ENCODE measurements around the gene C11orf68. TPM values are rescaled to one million over a fixed set of nuclear protein-coding genes. Genes with fewer than 3 reads are reported as not detected.

Gene C11orf68
- polyA plus RNA-seq (2012; ENCODE audit: insufficient read length, low read depth): 34.9 TPM

GRCh38 chr11:65918211-65919140, at the start of gene C11orf68:
C11orf68 (minus strand) TSS chr11:65919062; CDS start chr11:65919031, 31 bp downstream.
- peak; percentile 70; the same call in 1 of the 2 replicates for TF ChIP-seq TAF1 (IDR thresholded peaks at IDR 0.05; ENCODE audit: borderline replicate concordance, insufficient read depth, low read length)
- no peak for TF ChIP-seq POLR2AphosphoS5 (IDR thresholded peaks at IDR 0.05; ENCODE audit: low read depth, low read length)
- TF ChIP-seq SIN3A (IDR thresholded peaks at IDR 0.05; ENCODE audit: borderline replicate concordance, insufficient read depth, low read length): peak; percentile 31; the same call in 1 of the 2 replicates
- no peak for TF ChIP-seq FOXP2 (optimal IDR thresholded peaks at IDR 0.05; ENCODE audit: borderline replicate concordance, extremely low read depth, extremely low read length, insufficient read depth)

- TF ChIP-seq POLR2AphosphoS5 (IDR thresholded peaks at IDR 0.05; ENCODE audit: low read depth, low read length) (no peak), FOXP2 (optimal IDR thresholded peaks at IDR 0.05; ENCODE audit: borderline replicate concordance, extremely low read depth, extremely low read length, insufficient read depth) (no peak)
Observed at GRCh38 chr11:65967329-65967934, 48.6 kb upstream of the C11orf68 start.

- TF ChIP-seq TAF1 (IDR thresholded peaks at IDR 0.05; ENCODE audit: borderline replicate concordance, insufficient read depth, low read length): no peak
- TF ChIP-seq, protein P1, sequence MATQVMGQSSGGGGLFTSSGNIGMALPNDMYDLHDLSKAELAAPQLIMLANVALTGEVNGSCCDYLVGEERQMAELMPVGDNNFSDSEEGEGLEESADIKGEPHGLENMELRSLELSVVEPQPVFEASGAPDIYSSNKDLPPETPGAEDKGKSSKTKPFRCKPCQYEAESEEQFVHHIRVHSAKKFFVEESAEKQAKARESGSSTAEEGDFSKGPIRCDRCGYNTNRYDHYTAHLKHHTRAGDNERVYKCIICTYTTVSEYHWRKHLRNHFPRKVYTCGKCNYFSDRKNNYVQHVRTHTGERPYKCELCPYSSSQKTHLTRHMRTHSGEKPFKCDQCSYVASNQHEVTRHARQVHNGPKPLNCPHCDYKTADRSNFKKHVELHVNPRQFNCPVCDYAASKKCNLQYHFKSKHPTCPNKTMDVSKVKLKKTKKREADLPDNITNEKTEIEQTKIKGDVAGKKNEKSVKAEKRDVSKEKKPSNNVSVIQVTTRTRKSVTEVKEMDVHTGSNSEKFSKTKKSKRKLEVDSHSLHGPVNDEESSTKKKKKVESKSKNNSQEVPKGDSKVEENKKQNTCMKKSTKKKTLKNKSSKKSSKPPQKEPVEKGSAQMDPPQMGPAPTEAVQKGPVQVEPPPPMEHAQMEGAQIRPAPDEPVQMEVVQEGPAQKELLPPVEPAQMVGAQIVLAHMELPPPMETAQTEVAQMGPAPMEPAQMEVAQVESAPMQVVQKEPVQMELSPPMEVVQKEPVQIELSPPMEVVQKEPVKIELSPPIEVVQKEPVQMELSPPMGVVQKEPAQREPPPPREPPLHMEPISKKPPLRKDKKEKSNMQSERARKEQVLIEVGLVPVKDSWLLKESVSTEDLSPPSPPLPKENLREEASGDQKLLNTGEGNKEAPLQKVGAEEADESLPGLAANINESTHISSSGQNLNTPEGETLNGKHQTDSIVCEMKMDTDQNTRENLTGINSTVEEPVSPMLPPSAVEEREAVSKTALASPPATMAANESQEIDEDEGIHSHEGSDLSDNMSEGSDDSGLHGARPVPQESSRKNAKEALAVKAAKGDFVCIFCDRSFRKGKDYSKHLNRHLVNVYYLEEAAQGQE (IDR thresholded peaks at IDR 0.05; ENCODE audit: insufficient read depth in 1 of 2, low read depth in 2 of 2, low read length in 2 of 2): no peak
- no peak for TF ChIP-seq POLR2AphosphoS5 (IDR thresholded peaks at IDR 0.05; ENCODE audit: low read depth, low read length)
- no peak for TF ChIP-seq SIN3A (IDR thresholded peaks at IDR 0.05; ENCODE audit: borderline replicate concordance, insufficient read depth, low read length)
- no peak for TF ChIP-seq FOXP2 (optimal IDR thresholded peaks at IDR 0.05; ENCODE audit: borderline replicate concordance, extremely low read depth, extremely low read length, insufficient read depth)
Observed at GRCh38 chr11:65965986-65966762, 47.3 kb upstream of the C11orf68 start.

GRCh38 chr11:65964906-65965305, 46.0 kb upstream of the C11orf68 start:
- TF ChIP-seq TAF1 (IDR thresholded peaks at IDR 0.05; ENCODE audit: borderline replicate concordance, insufficient read depth, low read length) (no peak), FOXP2 (optimal IDR thresholded peaks at IDR 0.05; ENCODE audit: borderline replicate concordance, extremely low read depth, extremely low read length, insufficient read depth) (no peak), POLR2AphosphoS5 (IDR thresholded peaks at IDR 0.05; ENCODE audit: low read depth, low read length) (no peak), SIN3A (IDR thresholded peaks at IDR 0.05; ENCODE audit: borderline replicate concordance, insufficient read depth, low read length) (no peak)

GRCh38 chr11:65962141-65962564, 43.3 kb upstream of the C11orf68 start:
- no peak for TF ChIP-seq SIN3A (IDR thresholded peaks at IDR 0.05; ENCODE audit: borderline replicate concordance, insufficient read depth, low read length)
- TF ChIP-seq POLR2AphosphoS5 (IDR thresholded peaks at IDR 0.05; ENCODE audit: low read depth, low read length): no peak
- TF ChIP-seq, protein P1 (IDR thresholded peaks at IDR 0.05; ENCODE audit: insufficient read depth in 1 of 2, low read depth in 2 of 2, low read length in 2 of 2): no peak
- no peak for TF ChIP-seq TAF1 (IDR thresholded peaks at IDR 0.05; ENCODE audit: borderline replicate concordance, insufficient read depth, low read length)
- no peak for TF ChIP-seq FOXP2 (optimal IDR thresholded peaks at IDR 0.05; ENCODE audit: borderline replicate concordance, extremely low read depth, extremely low read length, insufficient read depth)

DNA sequence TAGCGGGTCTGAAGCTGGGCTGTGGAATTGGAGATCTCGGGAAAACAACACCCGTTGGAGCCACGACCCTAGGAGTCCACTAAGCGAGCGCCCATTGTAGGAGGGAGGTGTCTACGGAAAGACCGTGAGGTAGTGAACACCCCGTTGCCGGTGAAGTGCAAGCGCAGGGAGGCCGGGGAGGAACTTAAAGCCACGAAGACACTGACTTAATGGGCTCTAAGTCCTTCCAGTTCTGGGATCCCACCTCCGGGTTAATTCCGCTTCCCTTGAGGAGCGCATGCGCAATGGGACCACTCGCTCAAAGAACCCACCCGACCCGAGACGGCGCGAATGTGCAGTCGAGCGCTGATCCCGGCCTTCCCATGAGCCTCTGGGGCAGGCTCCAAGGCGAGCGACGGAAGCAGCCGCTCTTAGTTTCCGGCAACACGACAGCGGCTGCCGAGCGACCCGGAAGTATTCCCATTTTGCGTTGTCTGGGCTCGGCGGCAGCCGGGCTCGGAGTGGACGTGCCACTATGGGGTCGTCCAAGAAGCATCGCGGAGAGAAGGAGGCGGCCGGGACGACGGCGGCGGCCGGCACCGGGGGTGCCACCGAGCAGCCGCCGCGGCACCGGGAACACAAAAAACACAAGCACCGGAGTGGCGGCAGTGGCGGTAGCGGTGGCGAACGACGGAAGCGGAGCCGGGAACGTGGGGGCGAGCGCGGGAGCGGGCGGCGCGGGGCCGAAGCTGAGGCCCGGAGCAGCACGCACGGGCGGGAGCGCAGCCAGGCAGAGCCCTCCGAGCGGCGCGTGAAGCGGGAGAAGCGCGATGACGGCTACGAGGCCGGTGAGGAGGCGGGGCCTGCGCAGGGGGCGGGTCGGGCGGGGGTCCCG, 42.6 kb upstream of the C11orf68 start, which contains the start of gene SART1:
SART1 (plus strand) TSS at position 468 of the 874 bp plus-strand sequence; CDS start at position 515, 47 bp downstream.
- TF ChIP-seq SIN3A (IDR thresholded peaks at IDR 0.05; ENCODE audit: borderline replicate concordance, insufficient read depth, low read length): 0 out of 2 replicates have a peak, but pooled peaks have one; percentile 65
- TF ChIP-seq, protein P1 (IDR thresholded peaks at IDR 0.05; ENCODE audit: insufficient read depth in 1 of 2, low read depth in 2 of 2, low read length in 2 of 2): 0 out of 4 replicates have a peak, but pooled peaks of 1 of the 2 experiments have one; percentile 20
- peak; percentile 92; the same call in 1 of the 2 replicates for TF ChIP-seq TAF1 (IDR thresholded peaks at IDR 0.05; ENCODE audit: borderline replicate concordance, insufficient read depth, low read length)
- TF ChIP-seq FOXP2 (optimal IDR thresholded peaks at IDR 0.05; ENCODE audit: borderline replicate concordance, extremely low read depth, extremely low read length, insufficient read depth): peak; percentile 75
- TF ChIP-seq POLR2AphosphoS5 (IDR thresholded peaks at IDR 0.05; ENCODE audit: low read depth, low read length): peak; percentile 99

Measured in PFSK-1 (cell line).